ENCODE results near the gene SLBP.

The SLBP gene

GRCh38 chr4:1740021-1740545, 28.0 kb upstream of the SLBP start (continued):
- TF ChIP-seq POU6F1 (CRISPR knock-in tag; IDR thresholded peaks at IDR 0.05; ENCODE audit: borderline replicate concordance, low read depth) (no peak), ZNF565 (CRISPR knock-in tag; conservative IDR thresholded peaks at IDR 0.05; ENCODE audit: low read depth) (no peak), TSHZ2 (CRISPR knock-in tag; IDR thresholded peaks at IDR 0.05) (no peak), PATZ1 (CRISPR knock-in tag; IDR thresholded peaks at IDR 0.05; ENCODE audit: borderline replicate concordance) (no peak), ESRRG (CRISPR knock-in tag; IDR thresholded peaks at IDR 0.05) (no peak)

GRCh38 chr4:1739358-1739757, 27.2 kb upstream of the SLBP start:
- ATAC-seq: no peak
- TF ChIP-seq ZNF565 (CRISPR knock-in tag; conservative IDR thresholded peaks at IDR 0.05; ENCODE audit: low read depth) (no peak), RARB (CRISPR knock-in tag; IDR thresholded peaks at IDR 0.05) (no peak), TOX (CRISPR knock-in tag; IDR thresholded peaks at IDR 0.05; ENCODE audit: borderline replicate concordance) (no peak), TSHZ2 (CRISPR knock-in tag; IDR thresholded peaks at IDR 0.05) (no peak), CSDC2 (CRISPR knock-in tag; IDR thresholded peaks at IDR 0.05) (no peak), CSRNP3 (CRISPR knock-in tag; IDR thresholded peaks at IDR 0.05) (no peak), ZNF70 (CRISPR knock-in tag; IDR thresholded peaks at IDR 0.05) (no peak), CREB5 (CRISPR knock-in tag; IDR thresholded peaks at IDR 0.05; ENCODE audit: low read depth) (no peak)

- no peak for ATAC-seq
- no peak for TF ChIP-seq BACH2 (CRISPR knock-in tag; IDR thresholded peaks at IDR 0.05; ENCODE audit: borderline replicate concordance)
- no peak for TF ChIP-seq SNAI2 (CRISPR knock-in tag; IDR thresholded peaks at IDR 0.05)
- TF ChIP-seq ZFP30 (CRISPR knock-in tag; IDR thresholded peaks at IDR 0.05): no peak
- no peak for TF ChIP-seq TCF4 (CRISPR knock-in tag; IDR thresholded peaks at IDR 0.05; ENCODE audit: borderline replicate concordance)
- TF ChIP-seq CREB5 (CRISPR knock-in tag; IDR thresholded peaks at IDR 0.05; ENCODE audit: low read depth): no peak
- TF ChIP-seq CSRNP3 (CRISPR knock-in tag; IDR thresholded peaks at IDR 0.05): no peak
- no peak for TF ChIP-seq ZNF565 (CRISPR knock-in tag; conservative IDR thresholded peaks at IDR 0.05; ENCODE audit: low read depth)
- TF ChIP-seq CSDC2 (CRISPR knock-in tag; IDR thresholded peaks at IDR 0.05): no peak
- no peak for TF ChIP-seq RARB (CRISPR knock-in tag; IDR thresholded peaks at IDR 0.05)
- no peak for TF ChIP-seq ISL1 (CRISPR knock-in tag; IDR thresholded peaks at IDR 0.05)
- no peak for TF ChIP-seq POU6F1 (CRISPR knock-in tag; IDR thresholded peaks at IDR 0.05; ENCODE audit: borderline replicate concordance, low read depth)
- TF ChIP-seq OSR1 (CRISPR knock-in tag; IDR thresholded peaks at IDR 0.05): no peak
- no peak for TF ChIP-seq PPARA (CRISPR knock-in tag; IDR thresholded peaks at IDR 0.05; ENCODE audit: borderline replicate concordance)
- no peak for TF ChIP-seq ZFP3 (CRISPR knock-in tag; IDR thresholded peaks at IDR 0.05)
Observed at GRCh38 chr4:1738410-1738809, 26.3 kb upstream of the SLBP start.
